Inferior parietal cortex (tissue), 1 donor: ENCODE data around the gene SMC4.
"Not testable (repeated sequence)": the region's sequence is repeated elsewhere in the genome, so short reads cannot be mapped to it uniquely, and the experiment has no call there.

Experiments
- DNase-seq: peaks from one replicate; pipeline ENCODE4 v3.0.0-alpha.2; 2016; ENCODE audit errors: extremely low spot score

SMC4 gene

GRCh38 chr3:160445854-160446253, 46.4 kb downstream of the SMC4 start:
- DNase-seq: no peak

GRCh38 chr3:160446522-160447056, 47.1 kb downstream of the SMC4 start:
- no peak for DNase-seq

- DNase-seq: no peak
Measured at GRCh38 chr3:160447544-160447943, 48.1 kb downstream of the SMC4 start.

GRCh38 chr3:160448845-160449635, 49.6 kb downstream of the SMC4 start:
- DNase-seq: no peak

- DNase-seq: peak; percentile 79
Measured at GRCh38 chr3:160449636-160450598, 50.5 kb downstream of the SMC4 start, which contains the start of gene TRIM59. Gene TRIM59, minus strand, starts transcription at chr3:160449786. Its CDS starts 10,603 bp downstream, at chr3:160439183.

GRCh38 chr3:160450846-160451245, 51.4 kb downstream of the SMC4 start:
- no peak for DNase-seq

GRCh38 chr3:160451602-160452001, 52.2 kb downstream of the SMC4 start:
- no peak for DNase-seq

- not testable (repeated sequence) for DNase-seq
Measured at GRCh38 chr3:160452251-160452650, 52.8 kb downstream of the SMC4 start.

GRCh38 chr3:160454995-160455394, 55.5 kb downstream of the SMC4 start:
- no peak for DNase-seq

- no peak for DNase-seq
Measured at GRCh38 chr3:160455846-160456245, 56.4 kb downstream of the SMC4 start.

GRCh38 chr3:160458151-160458550, 58.7 kb downstream of the SMC4 start:
- no peak for DNase-seq

GRCh38 chr3:160459450-160459970, 60.1 kb downstream of the SMC4 start:
- no peak for DNase-seq

GRCh38 chr3:160460033-160460432, 60.6 kb downstream of the SMC4 start:
- no peak for DNase-seq

- DNase-seq: peak; percentile 88
Measured at GRCh38 chr3:160464321-160464720, 64.9 kb downstream of the SMC4 start.

GRCh38 chr3:160464971-160465370, 65.5 kb downstream of the SMC4 start:
- DNase-seq: no peak

GRCh38 chr3:160470181-160470580, 70.7 kb downstream of the SMC4 start:
- no peak for DNase-seq

- DNase-seq: no peak
Measured at GRCh38 chr3:160471892-160472291, 72.4 kb downstream of the SMC4 start.

GRCh38 chr3:160472344-160472743, 72.9 kb downstream of the SMC4 start:
- no peak for DNase-seq

GRCh38 chr3:160473221-160473620, 73.8 kb downstream of the SMC4 start:
- DNase-seq: no peak

GRCh38 chr3:160473978-160474377, 74.5 kb downstream of the SMC4 start:
- DNase-seq: no peak

- DNase-seq: no peak
Measured at GRCh38 chr3:160474416-160474838, 75.0 kb downstream of the SMC4 start.

- DNase-seq: no peak
Measured at GRCh38 chr3:160475153-160475552, 75.7 kb downstream of the SMC4 start.
